ENCODE data around the gene PRICKLE4. TPM values are rescaled to one million over a fixed set of nuclear protein-coding genes. Genes with fewer than 3 reads are reported as not detected.

The PRICKLE4 gene
- total and polyA plus RNA-seq, 2 of the 13 experiments (the other 11 are each of a cell fraction or from before 2014, with no cell fraction given) = 0.92 to 1.2 TPM

GRCh38 chr6:41767112-41767833 is 13.3 kb upstream of the PRICKLE4 start (continued):
- TF ChIP-seq NRL (CRISPR knock-in tag; IDR thresholded peaks at IDR 0.05; ENCODE audit: borderline replicate concordance) (peak; percentile 65), HMGA1 (CRISPR knock-in tag; conservative IDR thresholded peaks at IDR 0.05) (no peak), NFIB (CRISPR knock-in tag; IDR thresholded peaks at IDR 0.05; ENCODE audit: borderline replicate concordance) (no peak), MED1 (CRISPR knock-in tag; IDR thresholded peaks at IDR 0.05) (no peak), NFRKB (IDR thresholded peaks at IDR 0.05) (no peak), SRY (CRISPR knock-in tag; IDR thresholded peaks at IDR 0.05) (no peak), MXD1 (CRISPR knock-in tag; IDR thresholded peaks at IDR 0.05) (no peak), THRA (CRISPR knock-in tag; IDR thresholded peaks at IDR 0.05; ENCODE audit: borderline replicate concordance) (peak; percentile 15; the same call in 1 of the 2 replicates), ZNF234 (CRISPR knock-in tag; conservative IDR thresholded peaks at IDR 0.05) (no peak), ZNF780A (CRISPR knock-in tag; IDR thresholded peaks at IDR 0.05) (no peak), ZSCAN20 (CRISPR knock-in tag; IDR thresholded peaks at IDR 0.05; ENCODE audit: borderline replicate concordance) (no peak), ZNF276 (CRISPR knock-in tag; IDR thresholded peaks at IDR 0.05; ENCODE audit: low read depth) (0 out of 2 replicates have a peak, but pooled peaks have one; percentile 42), ZNF609 (CRISPR knock-in tag; IDR thresholded peaks at IDR 0.05; ENCODE audit: borderline replicate concordance) (0 out of 2 replicates have a peak, but pooled peaks have one; percentile 9), HOXA9 (CRISPR knock-in tag; IDR thresholded peaks at IDR 0.05; ENCODE audit: borderline replicate concordance) (no peak), MTA3 (CRISPR knock-in tag; IDR thresholded peaks at IDR 0.05) (no peak), NBN (conservative IDR thresholded peaks at IDR 0.05) (no peak), ZNF256 (CRISPR knock-in tag; conservative IDR thresholded peaks at IDR 0.05) (no peak), SP4 (CRISPR knock-in tag; IDR thresholded peaks at IDR 0.05) (no peak), ZNF83 (CRISPR knock-in tag; IDR thresholded peaks at IDR 0.05; ENCODE audit: borderline replicate concordance) (no peak), NFE2 (CRISPR knock-in tag; IDR thresholded peaks at IDR 0.05) (no peak), MEIS1 (CRISPR knock-in tag; IDR thresholded peaks at IDR 0.05; ENCODE audit: borderline replicate concordance) (no peak), FOXM1 (CRISPR knock-in tag; IDR thresholded peaks at IDR 0.05) (no peak), KDM5B (CRISPR knock-in tag; IDR thresholded peaks at IDR 0.05; ENCODE audit: borderline replicate concordance) (no peak)

All from HepG2 (cell line).